Keratinocyte (primary cell): ENCODE results near the gene KCTD8. TPM values are rescaled to one million over a fixed set of nuclear protein-coding genes. Genes with fewer than 3 reads are reported as not detected.

ENCODE experiments used
- DNase-seq: peaks from one replicate; pipeline ENCODE4 v3.0.0-alpha.2; 2011; ENCODE audit warnings: low read depth, missing footprints, low spot score
- FAIRE-seq: peaks from 2 replicates; lab custom pipeline; 2011; peaks lifted over from hg19 to GRCh38; lab: Jason Lieb, UNC
- H2AFZ ChIP-seq: 2 replicates; pipeline ENCODE4 v1.6.0; 2012; ENCODE audit warnings: low read length, control low read depth, inconsistent platforms; ENCODE audit not compliant: control insufficient read depth
- H3K27ac ChIP-seq: 2 replicates; pipeline ENCODE4 v1.5.1; 2011; ENCODE audit warnings: low read length; ENCODE audit not compliant: control insufficient read depth, insufficient read depth
- H3K27me3 ChIP-seq: 3 replicates; pipeline ENCODE4 v1.6.0; 2011; ENCODE audit warnings: low read length; ENCODE audit not compliant: control insufficient read depth, insufficient read depth; ENCODE audit errors: extremely low read depth
- H3K36me3 ChIP-seq, 2 experiments: 2 replicates in 1 of 2; 3 replicates in 1 of 2; pipeline ENCODE4 v1.5.1; 2011; ENCODE audit warnings: low read length in 2 of 2, mild to moderate bottlenecking in 1 of 2; ENCODE audit not compliant: control insufficient read depth in 2 of 2, insufficient read depth in 2 of 2; ENCODE audit errors: extremely low read depth in 1 of 2
- H3K4me1 ChIP-seq: 3 replicates; pipeline ENCODE4 v1.5.1; 2011; ENCODE audit warnings: low read length; ENCODE audit not compliant: control insufficient read depth, insufficient read depth; ENCODE audit errors: extremely low read depth
- H3K4me2 ChIP-seq: 3 replicates; pipeline ENCODE4 v1.6.0; 2011; ENCODE audit warnings: low read depth, low read length; ENCODE audit not compliant: control insufficient read depth, insufficient read depth; ENCODE audit errors: extremely low read depth
- H3K4me3 ChIP-seq, 3 experiments: fragments of 200-600 bp in 1 of 3; sonication (generic) in 1 of 3; 2 replicates in 2 of 3; 3 replicates in 1 of 3; pipeline ENCODE4 v1.5.1; 2011 to 2016; ENCODE audit warnings: low read length in 3 of 3, mild to moderate bottlenecking in 3 of 3, control low read depth in 2 of 3, inconsistent platforms in 1 of 3, low read depth in 1 of 3, mixed read lengths in 1 of 3, mixed run types in 1 of 3, moderate library complexity in 1 of 3; ENCODE audit not compliant: control insufficient read depth in 2 of 3, insufficient read depth in 2 of 3; ENCODE audit errors: extremely low read depth in 1 of 3
- H3K79me2 ChIP-seq: 2 replicates; pipeline ENCODE4 v1.6.0; 2012; ENCODE audit warnings: low read length; ENCODE audit not compliant: control insufficient read depth, insufficient read depth
- H3K9ac ChIP-seq: 3 replicates; pipeline ENCODE4 v1.6.0; 2011; ENCODE audit warnings: low read length; ENCODE audit not compliant: control insufficient read depth, insufficient read depth; ENCODE audit errors: extremely low read depth
- H3K9me1 ChIP-seq: 3 replicates; pipeline ENCODE4 v1.6.0; 2011; ENCODE audit warnings: low read length; ENCODE audit not compliant: control insufficient read depth, insufficient read depth; ENCODE audit errors: extremely low read depth
- H3K9me3 ChIP-seq: 2 replicates; pipeline ENCODE4 v1.5.1; 2012; ENCODE audit warnings: low read depth, low read length; ENCODE audit not compliant: control insufficient read depth
- H4K20me1 ChIP-seq: 3 replicates; pipeline ENCODE4 v1.6.0; 2011; ENCODE audit warnings: low read length; ENCODE audit not compliant: control insufficient read depth, insufficient read depth; ENCODE audit errors: extremely low read depth
- CTCF ChIP-seq, 3 experiments: IDR thresholded peaks in 1 of 3; conservative IDR thresholded peaks in 1 of 3; optimal IDR thresholded peaks in 1 of 3; 2 replicates in 2 of 3; 3 replicates in 1 of 3; pipeline versions ENCODE3 to v1.5.1; 2011; ENCODE audit warnings: low read length in 3 of 3, mild to moderate bottlenecking in 3 of 3, moderate library complexity in 2 of 3, control low read depth in 1 of 3, inconsistent platforms in 1 of 3; ENCODE audit not compliant: insufficient read depth in 2 of 3; ENCODE audit errors: extremely low read depth in 1 of 3
- EZH2 ChIP-seq: IDR thresholded peaks from one replicate; pipeline ENCODE4 v1.6.1; 2012; ENCODE audit warnings: inconsistent platforms, mild to moderate bottlenecking, low read length, moderate library complexity
- dilution Hi-C: fragments of 300-500 bp; cut with MboI; formaldehyde crosslinking; loops from one replicate; pipeline ENCODE4 v1.7.0; 2020; ENCODE audit warnings: low sequenced_read_pairs; ENCODE audit not compliant: extremely low pct_ligation_motif_present
- polyA plus RNA-seq, 5 experiments: library from polyadenylated mRNA; depleted of rRNA in 3 of 5; stranded (reverse) in 3 of 5; stranded (forward) in 1 of 5; unstranded in 1 of 5; fragments of >200 nt; gene quantifications; 1 replicate in 1 of 5; 2 replicates in 3 of 5; 3 replicates in 1 of 5; pipeline versions ENCODE4 v1.2.1 to v1.2.3, GENCODE V29; 2011 to 2012; ENCODE audit warnings: missing spikeins in 2 of 5, low read depth in 1 of 5, low replicate concordance in 1 of 5

Gene KCTD8
- polyA plus RNA-seq, 1 donor (not counting 4 experiments of a cell fraction or from before 2014, with no cell fraction given): 0.97 TPM

- dilution Hi-C loops: no loop called here
- Histone ChIP-seq H3K79me2 (no peaks in the 10 kb centered on the region), H3K27me3 (no peaks in the 10 kb centered on the region), H3K9me3 (no peaks in the 10 kb centered on the region), H3K4me3 (no peak overlapping the region), H3K36me3 (no peaks in the 10 kb centered on the region), H3K9ac (no peak overlapping the region), H3K4me1 (no peaks in the 10 kb centered on the region), H2AFZ (no peak overlapping the region), H4K20me1 (no peaks in the 10 kb centered on the region), H3K4me2 (no peak overlapping the region), H3K27ac (no peak overlapping the region), H3K9me1 (no peaks in the 10 kb centered on the region)
- no peak for DNase-seq
- no peak for FAIRE-seq
- TF ChIP-seq EZH2: no peak
- no peak for TF ChIP-seq CTCF (optimal IDR thresholded peaks at IDR 0.05 in 1 of 3, IDR thresholded peaks at IDR 0.05 in 1 of 3, conservative IDR thresholded peaks at IDR 0.05 in 1 of 3; ENCODE audit: extremely low read depth in 1 of 3, insufficient read depth in 2 of 3, low read length in 3 of 3)
These were observed 127.8 kb downstream of the KCTD8 start for GRCh38 chr4:44320833-44321232.

GRCh38 chr4:44319129-44319528 lies 129.5 kb downstream of the KCTD8 start:
- no peak for TF ChIP-seq EZH2

GRCh38 chr4:44313702-44314101 lies 134.9 kb downstream of the KCTD8 start:
- Histone ChIP-seq H3K9ac (no peak overlapping the region), H2AFZ (no peak overlapping the region), H3K4me2 (no peak overlapping the region), H3K36me3 (no peaks in the 10 kb centered on the region), H3K4me3 (no peak overlapping the region), H3K4me1 (no peaks in the 10 kb centered on the region), H3K27ac (no peak overlapping the region), H4K20me1 (no peaks in the 10 kb centered on the region), H3K9me3 (no peaks in the 10 kb centered on the region), H3K79me2 (no peaks in the 10 kb centered on the region), H3K27me3 (no peaks in the 10 kb centered on the region), H3K9me1 (no peaks in the 10 kb centered on the region)
- DNase-seq (no peak), FAIRE-seq (no peak)
- TF ChIP-seq EZH2 (no peak), CTCF (optimal IDR thresholded peaks at IDR 0.05 in 1 of 3, IDR thresholded peaks at IDR 0.05 in 1 of 3, conservative IDR thresholded peaks at IDR 0.05 in 1 of 3; ENCODE audit: extremely low read depth in 1 of 3, insufficient read depth in 2 of 3, low read length in 3 of 3) (no peak)
- dilution Hi-C loops: no loop called here

More at GRCh38 chr4:44319129-44319528, 129.5 kb downstream of the KCTD8 start:
- no peak overlapping the region for H2AFZ ChIP-seq
- H3K4me3 ChIP-seq: no peak overlapping the region
- DNase-seq (no peak), FAIRE-seq (no peak)
- H3K9me3 ChIP-seq: no peaks in the 10 kb centered on the region
- H3K27ac ChIP-seq: no peak overlapping the region
- no peaks in the 10 kb centered on the region for H4K20me1 ChIP-seq
- no peaks in the 10 kb centered on the region for H3K36me3 ChIP-seq
- H3K4me1 ChIP-seq: no peaks in the 10 kb centered on the region
- dilution Hi-C loops: no loop called here
- H3K9me1 ChIP-seq: no peaks in the 10 kb centered on the region
- H3K79me2 ChIP-seq: no peaks in the 10 kb centered on the region
- no peaks in the 10 kb centered on the region for H3K27me3 ChIP-seq
- no peak overlapping the region for H3K9ac ChIP-seq
- no peak overlapping the region for H3K4me2 ChIP-seq
